ES-I3 (cell line): ENCODE results near the gene MRPS17.

Experiments used
- H3K36me3 ChIP-seq: 2 replicates; pipeline ENCODE4 v1.6.1; 2013; ENCODE audit warnings: mild to moderate bottlenecking, low read length, control low read depth, moderate library complexity; ENCODE audit not compliant: insufficient read depth
- H3K4me1 ChIP-seq: 2 replicates; pipeline ENCODE4 v1.6.1; 2013; ENCODE audit warnings: mild to moderate bottlenecking, control low read depth, low read length; ENCODE audit not compliant: insufficient read depth
- H3K9ac ChIP-seq: 2 replicates; pipeline ENCODE4 v1.6.1; 2013; ENCODE audit warnings: low read depth, mild to moderate bottlenecking, low read length, moderate library complexity
- H3K9me3 ChIP-seq: 2 replicates; pipeline ENCODE4 v1.6.1; 2013; ENCODE audit warnings: mild to moderate bottlenecking, low read length, moderate library complexity; ENCODE audit not compliant: control insufficient read depth, insufficient read depth

The MRPS17 gene

GRCh38 chr7:55964261-55965099 lies 12.8 kb downstream of the MRPS17 start, which contains the start of gene NIPSNAP2:
TSS of gene NIPSNAP2 (plus strand) at chr7:55964585. CDS start at chr7:55964610, 25 bp downstream.
- H3K9me3 ChIP-seq = no peaks in the 10 kb centered on the region
- H3K36me3 ChIP-seq = peaks cover 3% of the 10 kb centered on the region
- H3K9ac ChIP-seq = peak within 1 kb of the TSS; percentile 84
- peaks cover 5% of the 10 kb centered on the region; the same call in 1 of the 2 replicates for H3K4me1 ChIP-seq

GRCh38 chr7:55965100-55965470 lies 13.4 kb downstream of the MRPS17 start:
- peak overlapping the region; percentile 84 for H3K9ac ChIP-seq
- H3K9me3 ChIP-seq = no peaks in the 10 kb centered on the region
- H3K36me3 ChIP-seq = peaks cover 3% of the 10 kb centered on the region
- H3K4me1 ChIP-seq = peaks cover 5% of the 10 kb centered on the region; the same call in 1 of the 2 replicates

DNA sequence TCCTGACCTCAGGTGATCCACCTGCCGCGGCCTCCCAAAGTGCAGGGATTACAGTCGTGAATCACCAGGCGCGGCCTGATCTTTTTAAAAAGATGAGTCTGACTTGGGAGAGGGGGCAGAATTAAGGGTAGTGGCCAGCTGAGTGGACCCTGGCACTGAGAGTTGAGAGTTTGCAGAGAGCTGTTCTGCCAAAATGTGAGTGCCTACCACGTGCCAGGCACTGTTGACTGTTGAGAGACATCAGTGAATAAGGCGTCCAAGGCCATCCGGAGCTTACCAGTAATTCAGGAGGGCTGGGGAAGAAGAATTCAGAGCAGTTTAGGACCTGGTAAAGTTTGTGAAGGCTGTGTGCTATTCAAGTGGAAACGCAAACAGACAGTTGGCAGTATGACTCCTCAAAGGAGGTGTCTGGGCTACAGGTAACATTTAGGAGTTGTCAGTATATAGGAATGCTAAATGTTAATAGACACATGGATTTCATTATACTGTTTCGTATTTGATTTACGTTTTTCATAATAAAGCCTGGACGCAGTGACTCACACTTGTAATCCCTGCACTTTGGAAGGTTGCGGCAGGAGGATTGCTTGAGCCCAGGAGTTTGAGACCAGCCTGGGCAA lies 14.2 kb downstream of the MRPS17 start:
- no peaks in the 10 kb centered on the region for H3K9me3 ChIP-seq
- H3K4me1 ChIP-seq = peaks cover 5% of the 10 kb centered on the region
- no peak overlapping the region; the same call in 1 of the 2 replicates for H3K9ac ChIP-seq
- H3K36me3 ChIP-seq = peaks cover 3% of the 10 kb centered on the region

DNA sequence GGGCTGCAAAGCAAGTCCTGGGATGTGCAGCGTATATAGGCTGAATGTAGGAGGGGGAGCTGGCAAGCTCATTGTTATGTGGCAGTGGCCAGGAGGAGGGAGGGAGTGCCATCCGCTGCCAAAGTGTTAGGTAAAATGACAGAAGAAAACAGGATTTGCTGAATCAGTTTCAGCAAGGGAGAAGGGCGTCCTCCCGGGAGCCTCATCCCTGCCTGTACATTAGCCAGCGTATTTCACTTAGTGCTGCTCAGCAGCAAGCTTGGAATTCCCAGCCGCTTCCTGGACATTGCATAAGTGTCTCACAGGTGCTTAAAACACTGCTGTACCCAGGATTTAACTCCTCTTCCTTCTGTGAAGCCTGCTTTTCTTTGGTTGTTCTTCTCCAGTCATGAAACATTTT lies 15.2 kb downstream of the MRPS17 start:
- no peaks in the 10 kb centered on the region for H3K9me3 ChIP-seq
- H3K9ac ChIP-seq = no peak overlapping the region
- H3K4me1 ChIP-seq = peaks cover 5% of the 10 kb centered on the region
- H3K36me3 ChIP-seq = peaks cover 3% of the 10 kb centered on the region

GRCh38 chr7:55969391-55969790 lies 17.7 kb downstream of the MRPS17 start:
- Histone ChIP-seq H3K9me3 (no peaks in the 10 kb centered on the region), H3K4me1 (peaks cover 5% of the 10 kb centered on the region), H3K36me3 (peaks cover 3% of the 10 kb centered on the region), H3K9ac (no peak overlapping the region)

DNA sequence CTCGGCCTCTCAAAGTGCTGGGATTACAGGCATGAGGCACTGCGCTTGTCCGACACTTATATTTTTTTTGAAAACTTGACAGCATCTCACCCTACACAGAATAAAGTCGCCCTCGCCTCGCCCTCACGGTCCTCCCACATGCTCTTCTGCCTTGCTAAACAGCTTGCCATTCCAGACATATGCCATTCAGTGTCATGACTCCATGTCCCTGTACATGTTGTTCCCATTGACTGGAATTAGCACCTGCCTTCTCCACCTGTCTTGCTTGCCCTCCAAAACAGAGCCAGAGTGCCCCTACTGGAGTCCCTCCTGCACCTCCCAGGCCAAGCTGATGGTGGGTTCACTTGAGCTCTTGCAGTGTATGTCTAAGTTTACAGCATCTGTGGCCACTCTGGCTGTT lies 18.9 kb downstream of the MRPS17 start:
- no peak overlapping the region for H3K9ac ChIP-seq
- peaks cover 3% of the 10 kb centered on the region for H3K36me3 ChIP-seq
- H3K9me3 ChIP-seq = no peaks in the 10 kb centered on the region
- H3K4me1 ChIP-seq = peaks cover 5% of the 10 kb centered on the region

GRCh38 chr7:55970978-55971377 lies 19.3 kb downstream of the MRPS17 start:
- Histone ChIP-seq H3K9ac (no peak overlapping the region), H3K36me3 (peaks cover 3% of the 10 kb centered on the region)

DNA sequence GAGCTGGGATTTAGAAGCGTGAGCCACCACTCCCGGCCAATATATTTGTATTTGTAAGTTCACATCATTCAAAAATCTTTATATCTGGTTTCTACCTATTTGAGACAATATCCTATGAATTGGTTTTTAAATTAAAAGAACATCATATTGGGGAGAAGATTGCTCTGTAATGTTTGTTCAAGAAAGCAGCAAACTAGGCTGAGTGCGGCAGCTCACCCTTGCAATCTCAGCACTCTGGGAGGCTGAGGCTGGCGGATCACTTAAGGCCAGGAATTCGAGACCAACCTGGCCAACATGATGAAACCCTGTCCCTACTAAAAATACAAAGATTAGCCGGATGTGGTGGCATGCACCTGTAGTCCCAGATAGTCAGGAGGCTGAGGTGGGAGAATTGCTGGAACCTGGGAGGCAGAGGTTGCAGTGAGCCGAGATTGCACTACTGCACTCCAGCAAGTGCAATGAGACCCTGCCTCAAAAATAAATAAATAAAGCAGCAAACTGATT lies 22.1 kb downstream of the MRPS17 start:
- Histone ChIP-seq H3K36me3 (no peaks in the 10 kb centered on the region; the same call in none of the 2 replicates), H3K9me3 (no peaks in the 10 kb centered on the region)

More at GRCh38 chr7:55970978-55971377, 19.3 kb downstream of the MRPS17 start:
- Histone ChIP-seq H3K4me1 (peaks cover 2% of the 10 kb centered on the region), H3K9me3 (no peaks in the 10 kb centered on the region)

GRCh38 chr7:55975988-55976633 lies 24.4 kb downstream of the MRPS17 start:
- Histone ChIP-seq H3K9me3 (no peaks in the 10 kb centered on the region), H3K4me1 (no peaks in the 10 kb centered on the region), H3K36me3 (peaks cover 7% of the 10 kb centered on the region), H3K9ac (no peak overlapping the region)

More for the DNA sequence above, 22.1 kb downstream of the MRPS17 start:
- Histone ChIP-seq H3K9ac (no peak overlapping the region), H3K4me1 (no peaks in the 10 kb centered on the region; the same call in 1 of the 2 replicates)

DNA sequence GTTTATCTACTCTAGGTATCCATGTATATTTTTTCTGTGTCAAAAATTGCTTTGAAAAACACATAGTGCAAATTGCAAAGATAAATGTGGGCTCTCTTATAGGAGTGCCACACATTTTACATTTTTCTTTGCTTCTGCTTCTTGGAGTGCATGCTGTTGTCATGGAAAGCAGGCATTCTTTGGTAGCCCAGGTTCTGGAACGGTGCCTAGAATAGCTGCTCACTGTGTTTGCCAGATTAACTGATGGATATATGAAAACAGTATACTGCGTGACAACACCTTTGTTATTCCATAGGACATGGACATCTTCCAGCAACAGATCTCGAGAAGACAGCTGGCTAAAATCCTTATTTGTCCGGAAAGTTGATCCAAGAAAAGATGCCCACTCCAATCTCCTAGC lies 26.2 kb downstream of the MRPS17 start:
- Histone ChIP-seq H3K9ac (no peak overlapping the region), H3K4me1 (no peaks in the 10 kb centered on the region), H3K9me3 (no peaks in the 10 kb centered on the region), H3K36me3 (peaks cover 7% of the 10 kb centered on the region)

DNA sequence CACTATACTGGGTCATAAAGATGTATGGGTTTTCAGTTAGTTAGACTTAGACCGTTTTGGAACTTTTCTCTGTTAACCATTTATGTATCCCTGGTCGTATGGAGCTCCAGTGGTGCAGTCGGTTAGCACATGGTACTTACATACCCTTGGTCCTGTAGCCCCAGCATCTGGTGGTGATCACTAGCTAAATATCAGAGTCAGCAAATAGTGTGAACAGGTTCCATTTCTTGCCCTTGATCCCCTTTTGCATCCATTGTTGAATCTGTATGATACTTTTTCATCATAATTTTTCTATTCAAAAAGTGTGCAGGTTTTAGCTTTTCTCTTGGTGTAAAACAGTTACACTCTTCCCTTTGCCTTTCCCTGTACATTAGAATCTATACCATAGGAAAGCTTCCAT lies 28.6 kb downstream of the MRPS17 start:
- Histone ChIP-seq H3K9me3 (no peaks in the 10 kb centered on the region), H3K4me1 (no peaks in the 10 kb centered on the region), H3K36me3 (peaks cover 7% of the 10 kb centered on the region), H3K9ac (no peak overlapping the region)

DNA sequence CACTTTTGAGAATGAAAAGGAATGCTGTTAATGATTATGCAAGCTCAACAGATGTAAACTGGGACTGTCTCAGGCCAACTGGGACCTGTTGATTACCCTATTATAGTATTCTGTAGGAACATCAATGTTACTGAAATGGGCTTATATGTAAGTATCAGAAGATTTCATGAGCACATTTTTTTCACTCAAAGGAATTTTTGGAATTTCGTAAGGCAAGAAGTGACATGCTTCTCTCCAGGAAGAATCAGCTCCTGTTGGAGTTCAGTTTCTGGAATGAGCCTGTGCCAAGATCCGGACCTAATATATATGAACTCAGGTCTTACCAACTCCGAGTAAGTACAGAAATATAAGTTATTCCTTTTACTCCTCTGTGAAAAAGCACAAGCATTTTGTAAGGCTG lies 31.9 kb downstream of the MRPS17 start:
- no peaks in the 10 kb centered on the region for H3K9me3 ChIP-seq
- no peaks in the 10 kb centered on the region for H3K4me1 ChIP-seq
- H3K9ac ChIP-seq = no peak overlapping the region
- peaks cover 11% of the 10 kb centered on the region for H3K36me3 ChIP-seq

GRCh38 chr7:55992346-55992745 lies 40.7 kb downstream of the MRPS17 start:
- no peaks in the 10 kb centered on the region for H3K9me3 ChIP-seq

GRCh38 chr7:55996856-55997500 lies 45.3 kb downstream of the MRPS17 start:
- H3K4me1 ChIP-seq = no peaks in the 10 kb centered on the region
- no peak overlapping the region for H3K9ac ChIP-seq
- H3K36me3 ChIP-seq = 0 out of 2 replicates have a peak, but pooled peaks cover 8% of the 10 kb centered on the region

More at GRCh38 chr7:55992346-55992745, 40.7 kb downstream of the MRPS17 start:
- H3K4me1 ChIP-seq = no peaks in the 10 kb centered on the region
- H3K36me3 ChIP-seq = peaks cover 8% of the 10 kb centered on the region; the same call in 1 of the 2 replicates
- H3K9ac ChIP-seq = no peak overlapping the region

More at GRCh38 chr7:55996856-55997500, 45.3 kb downstream of the MRPS17 start:
- H3K9me3 ChIP-seq = no peaks in the 10 kb centered on the region
